GM19043 (cell line): ENCODE measurements around the gene ACTN4.

ENCODE experiments used
- ATAC-seq: cut with Tn5 transposase; IDR thresholded peaks from one replicate; pipeline ENCODE4 v1.9.1; 2021; ENCODE audit warnings: low read depth; ENCODE audit not compliant: unreplicated experiment

ACTN4 gene

DNA sequence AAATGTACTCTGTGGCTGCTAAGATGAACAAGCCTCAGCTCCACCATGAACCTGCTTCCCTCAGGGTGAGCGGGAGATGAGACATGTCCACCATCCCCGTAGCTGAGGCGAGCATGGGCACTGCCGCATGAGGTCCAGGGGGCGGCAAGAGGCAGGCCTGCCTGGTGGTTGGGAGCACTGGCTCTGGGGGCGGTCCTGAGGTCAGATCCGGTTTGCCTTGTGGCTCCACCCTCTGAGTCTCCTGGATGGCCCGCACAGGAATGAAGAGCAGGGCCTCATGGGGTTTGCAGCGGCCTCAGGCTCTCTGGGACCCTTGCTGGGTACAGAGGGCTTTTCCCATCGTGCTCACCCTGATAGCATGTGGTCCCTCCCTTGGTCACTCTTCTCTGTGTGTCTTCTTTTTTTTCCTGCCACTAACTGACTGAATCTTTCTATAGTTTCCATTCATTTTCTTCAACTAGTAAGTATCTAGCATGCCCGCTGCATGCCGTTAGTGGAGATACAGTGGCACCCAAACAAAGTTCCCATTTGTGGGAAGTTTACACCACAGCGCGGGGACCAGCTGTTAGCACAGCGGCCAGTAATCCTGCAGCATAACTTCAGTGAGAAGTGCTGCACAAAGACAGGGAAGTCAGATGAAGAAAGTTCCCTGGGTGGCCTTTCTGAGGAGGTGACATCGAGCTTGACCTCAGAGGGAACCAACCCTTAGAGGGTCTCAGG, 59.5 kb downstream of the ACTN4 start:
- no peak for ATAC-seq

DNA sequence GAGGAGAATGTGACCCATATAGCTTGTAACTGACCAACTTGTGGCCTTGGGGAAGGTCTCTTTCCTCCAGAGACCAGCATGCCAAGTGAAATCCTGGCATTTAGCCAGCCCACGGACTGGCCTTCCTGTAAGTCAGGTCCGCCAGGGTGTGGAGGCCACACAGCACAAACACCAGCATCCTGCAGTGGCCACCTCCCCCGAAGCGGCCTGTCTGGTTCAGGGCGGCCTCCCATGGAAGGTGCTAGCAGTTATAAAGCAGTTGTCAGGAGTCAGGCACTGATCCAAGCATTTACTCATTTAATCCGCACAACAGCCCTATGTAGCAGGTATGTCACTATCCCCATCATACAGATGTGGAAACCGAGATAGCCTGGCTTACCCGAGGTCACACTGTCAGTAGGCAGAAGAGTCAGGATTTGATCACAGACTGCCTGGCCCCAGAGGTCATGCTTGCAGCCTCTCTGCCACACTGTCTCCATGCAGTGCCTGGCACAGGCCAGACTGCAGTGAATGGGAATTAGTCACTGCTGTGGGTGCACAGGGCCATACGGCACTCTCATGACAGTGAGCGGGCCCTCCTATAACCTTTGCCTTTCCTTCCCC, 60.2 kb downstream of the ACTN4 start:
- no peak for ATAC-seq

GRCh38 chr19:38708413-38709024, 61.1 kb downstream of the ACTN4 start:
- no peak for ATAC-seq

- ATAC-seq, result no peak
Measured at GRCh38 chr19:38709119-38709518, 61.7 kb downstream of the ACTN4 start.

- ATAC-seq, result no peak
Measured at GRCh38 chr19:38709671-38710415, 62.4 kb downstream of the ACTN4 start.

DNA sequence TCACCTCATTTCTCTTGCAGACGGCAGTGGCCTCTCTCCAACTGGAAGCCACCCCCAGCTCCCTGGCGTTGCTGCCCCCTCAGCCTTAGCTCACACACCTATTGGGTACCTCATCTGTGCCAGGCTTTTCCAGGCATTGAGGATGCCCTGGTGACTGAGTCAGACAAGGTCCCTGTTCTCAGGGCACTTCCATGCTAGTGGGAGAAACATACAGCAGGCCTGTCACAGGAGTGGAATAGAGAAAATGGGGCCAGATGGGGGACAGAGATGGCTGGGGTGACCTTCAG, 62.9 kb downstream of the ACTN4 start:
- no peak for ATAC-seq

- no peak for ATAC-seq
Measured at GRCh38 chr19:38710928-38711725, 63.7 kb downstream of the ACTN4 start.

DNA sequence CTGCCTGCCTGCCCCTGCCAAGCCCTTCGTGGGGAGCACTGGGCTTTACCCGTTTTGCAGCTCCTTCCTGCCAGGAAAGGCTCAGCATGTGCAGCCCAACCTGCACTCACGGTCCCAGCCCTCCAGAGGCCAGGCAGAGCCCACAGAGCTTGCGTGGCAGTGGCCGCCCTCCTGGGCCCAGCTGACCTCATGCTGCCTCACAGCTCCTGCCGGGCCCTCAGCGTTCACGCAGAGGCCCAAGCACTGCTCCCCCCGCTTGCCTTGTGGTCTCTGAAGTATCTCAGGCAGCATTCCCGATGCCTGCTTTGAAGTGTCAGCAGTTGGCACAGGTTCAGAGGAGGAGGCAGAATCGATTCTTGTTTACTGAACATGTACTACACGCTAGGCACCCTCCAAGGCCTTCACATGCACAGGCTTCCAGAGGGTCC, 64.3 kb downstream of the ACTN4 start:
- ATAC-seq, result no peak

DNA sequence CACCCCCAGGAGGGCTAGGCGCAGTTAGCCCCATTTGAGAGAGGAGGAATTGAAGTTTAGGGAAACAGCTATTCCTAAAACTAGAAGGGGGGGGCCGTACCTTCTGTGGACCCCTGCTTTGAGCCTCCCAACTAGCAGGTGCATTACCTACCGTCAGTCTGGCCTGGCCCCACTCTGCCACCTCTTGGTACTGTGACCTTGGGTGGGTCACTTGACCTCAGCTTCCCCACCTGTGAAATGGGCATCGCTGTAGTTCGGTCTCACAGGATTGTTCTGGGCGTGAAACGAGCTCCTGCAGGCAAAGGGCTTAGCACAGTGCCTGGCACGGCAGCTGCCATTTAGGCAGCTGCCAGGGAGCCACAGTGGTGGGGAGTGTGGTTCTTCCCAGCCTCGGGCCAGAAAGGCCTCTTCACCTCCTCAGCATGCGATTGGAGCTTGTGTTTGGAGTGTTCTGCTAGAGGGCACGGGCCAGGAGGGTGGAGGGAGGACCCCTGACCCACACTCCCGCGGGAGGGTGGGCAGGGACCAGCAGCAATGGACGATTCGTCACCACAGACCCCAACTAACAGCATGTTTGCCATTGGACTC, 64.8 kb downstream of the ACTN4 start:
- no peak for ATAC-seq

- no peak for ATAC-seq
Measured at GRCh38 chr19:38713227-38713649, 65.8 kb downstream of the ACTN4 start.

- no peak for ATAC-seq
Measured at GRCh38 chr19:38713865-38714264, 66.4 kb downstream of the ACTN4 start.

DNA sequence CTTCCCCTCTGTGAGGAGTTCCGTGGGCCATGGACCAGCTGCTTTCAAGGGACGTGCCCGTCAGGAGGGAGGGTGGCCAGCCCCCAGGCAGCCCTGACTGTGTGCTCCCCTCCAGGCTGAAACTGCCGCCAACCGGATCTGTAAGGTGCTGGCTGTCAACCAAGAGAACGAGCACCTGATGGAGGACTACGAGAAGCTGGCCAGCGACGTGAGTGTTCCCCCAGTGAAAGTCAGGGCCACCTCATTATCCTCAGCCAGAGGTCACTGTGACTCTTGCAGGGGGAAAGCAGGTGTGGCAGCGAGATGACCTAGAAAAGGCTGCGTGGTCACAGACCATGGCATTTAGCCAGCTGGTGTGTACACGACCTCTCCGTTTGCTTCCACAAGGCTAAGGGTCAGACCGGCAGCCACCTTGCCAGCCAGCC, 66.9 kb downstream of the ACTN4 start:
- no peak for ATAC-seq

GRCh38 chr19:38715555-38715954, 68.1 kb downstream of the ACTN4 start:
- no peak for ATAC-seq

DNA sequence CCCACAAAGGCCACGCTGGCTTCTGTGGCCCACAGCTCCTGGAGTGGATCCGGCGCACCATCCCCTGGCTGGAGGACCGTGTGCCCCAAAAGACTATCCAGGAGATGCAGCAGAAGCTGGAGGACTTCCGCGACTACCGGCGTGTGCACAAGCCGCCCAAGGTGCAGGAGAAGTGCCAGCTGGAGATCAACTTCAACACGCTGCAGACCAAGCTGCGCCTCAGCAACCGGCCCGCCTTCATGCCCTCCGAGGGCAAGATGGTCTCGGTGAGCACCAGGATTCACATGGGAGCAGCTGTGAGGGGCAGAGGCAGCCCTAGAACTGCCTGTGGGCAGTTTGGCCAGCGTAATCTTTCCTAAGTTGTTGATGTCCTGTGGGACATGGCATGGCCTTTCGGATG, 69.6 kb downstream of the ACTN4 start:
- no peak for ATAC-seq

DNA sequence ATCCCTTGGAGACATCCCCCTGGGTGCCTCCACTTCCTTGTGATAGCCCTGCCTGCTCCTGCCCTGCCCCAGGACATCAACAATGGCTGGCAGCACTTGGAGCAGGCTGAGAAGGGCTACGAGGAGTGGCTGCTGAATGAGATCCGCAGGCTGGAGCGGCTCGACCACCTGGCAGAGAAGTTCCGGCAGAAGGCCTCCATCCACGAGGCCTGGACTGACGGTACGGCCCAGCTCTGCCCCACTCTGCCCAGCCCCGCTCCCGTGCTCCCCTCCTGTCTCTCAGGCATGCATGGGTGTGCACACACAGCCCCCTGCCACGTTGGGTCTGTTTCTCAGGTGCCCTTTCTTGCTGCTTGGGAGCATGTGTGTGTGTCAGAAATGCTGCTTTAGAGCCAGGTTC, 70.4 kb downstream of the ACTN4 start:
- no peak for ATAC-seq

GRCh38 chr19:38718747-38719543, 71.5 kb downstream of the ACTN4 start:
- ATAC-seq, result no peak

DNA sequence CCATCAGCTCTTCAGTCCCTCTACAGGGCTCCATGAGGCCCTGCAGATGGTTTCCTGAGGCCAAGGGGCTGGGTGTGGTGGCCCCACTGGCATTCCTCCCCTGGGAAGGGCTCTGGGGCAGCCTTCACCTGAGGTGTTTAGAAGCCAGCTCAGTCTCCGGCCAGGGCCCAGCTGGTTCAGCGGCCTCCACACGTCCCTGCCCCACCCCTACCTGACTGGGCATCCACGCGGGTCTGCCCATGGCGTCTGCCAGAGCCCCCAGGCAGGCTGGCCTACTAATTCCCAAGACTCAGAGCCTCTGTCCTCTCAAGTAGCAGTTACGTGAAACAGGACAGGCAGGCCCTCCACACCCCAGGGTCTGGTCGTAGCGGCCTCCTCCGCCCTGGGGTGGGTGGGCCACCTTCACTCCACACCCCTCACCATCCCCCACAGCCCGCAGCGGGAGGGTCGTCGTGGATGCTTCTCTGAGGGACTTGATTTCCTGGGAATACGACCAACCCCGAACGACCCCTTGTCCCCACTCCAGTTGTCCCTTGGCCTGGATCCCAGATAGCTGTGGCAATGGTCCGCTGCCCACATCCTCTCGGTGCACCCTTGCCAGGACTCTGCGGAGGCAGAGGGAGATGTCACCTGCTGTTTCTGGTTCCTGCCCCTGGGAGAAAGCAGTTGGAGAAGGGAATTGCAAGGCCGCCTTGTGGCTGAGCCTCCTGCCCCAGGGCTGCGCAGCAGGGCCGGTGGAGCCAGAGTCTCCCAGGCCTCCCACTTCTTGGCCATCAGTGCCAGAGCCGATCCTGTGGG, 72.5 kb downstream of the ACTN4 start:
- ATAC-seq, result no peak

DNA sequence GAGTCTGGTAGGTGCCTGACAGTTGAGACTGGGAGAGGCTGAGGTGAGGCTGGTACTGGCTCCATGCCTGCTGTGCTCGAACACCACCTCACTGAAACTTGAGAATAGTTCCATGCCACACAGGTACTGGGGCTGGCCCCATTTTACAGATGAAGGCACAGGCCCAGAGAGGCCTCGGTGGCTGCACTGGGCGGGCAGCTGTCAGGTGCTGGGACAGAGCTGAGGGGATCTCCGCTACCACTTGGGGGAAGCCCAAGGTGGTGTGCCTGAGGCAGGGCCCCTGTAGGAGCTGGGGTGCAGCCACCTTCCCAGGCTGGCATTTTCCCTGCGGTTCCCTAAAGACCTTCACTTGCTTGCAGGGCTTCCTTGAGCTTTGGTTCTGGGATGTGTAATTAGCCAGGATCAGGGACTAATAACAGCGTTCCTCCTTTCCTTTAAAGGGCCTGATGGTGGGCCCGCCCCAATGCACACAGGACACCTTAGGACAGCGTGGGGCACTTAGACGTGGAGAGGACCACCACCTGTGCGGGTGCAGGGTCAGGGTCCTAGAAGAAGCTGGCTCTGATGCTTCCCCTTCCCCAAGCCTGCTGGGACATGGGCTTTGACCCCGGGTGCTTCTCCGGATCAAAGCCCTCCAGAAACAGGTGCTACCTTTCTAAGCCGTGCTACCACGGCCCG, 73.2 kb downstream of the ACTN4 start:
- ATAC-seq, result no peak
